Esophagus squamous epithelium (tissue), 4 donors: ENCODE data around the gene AGAP2.

ENCODE experiments used
- POLR2A ChIP-seq, 4 donors: fragments of 450-650 bp; IDR thresholded peaks; one replicate each; pipeline ENCODE4 v1.6.1; 2017; ENCODE audit warnings: antibody characterized with exemption in 4 of 4, mild to moderate bottlenecking in 4 of 4, moderate library complexity in 3 of 4
- TF ChIP-seq, protein P1 (sequence below), 6 experiments: fragments of 450-650 bp in 4 of 6; fragments of 200-600 bp in 2 of 6; sonication (generic) in 2 of 6; IDR thresholded peaks; one replicate each; pipeline ENCODE4 v1.5.1; 2016 to 2019; ENCODE audit warnings: antibody characterized with exemption in 6 of 6, mild to moderate bottlenecking in 4 of 6, moderate library complexity in 4 of 6

DNA sequence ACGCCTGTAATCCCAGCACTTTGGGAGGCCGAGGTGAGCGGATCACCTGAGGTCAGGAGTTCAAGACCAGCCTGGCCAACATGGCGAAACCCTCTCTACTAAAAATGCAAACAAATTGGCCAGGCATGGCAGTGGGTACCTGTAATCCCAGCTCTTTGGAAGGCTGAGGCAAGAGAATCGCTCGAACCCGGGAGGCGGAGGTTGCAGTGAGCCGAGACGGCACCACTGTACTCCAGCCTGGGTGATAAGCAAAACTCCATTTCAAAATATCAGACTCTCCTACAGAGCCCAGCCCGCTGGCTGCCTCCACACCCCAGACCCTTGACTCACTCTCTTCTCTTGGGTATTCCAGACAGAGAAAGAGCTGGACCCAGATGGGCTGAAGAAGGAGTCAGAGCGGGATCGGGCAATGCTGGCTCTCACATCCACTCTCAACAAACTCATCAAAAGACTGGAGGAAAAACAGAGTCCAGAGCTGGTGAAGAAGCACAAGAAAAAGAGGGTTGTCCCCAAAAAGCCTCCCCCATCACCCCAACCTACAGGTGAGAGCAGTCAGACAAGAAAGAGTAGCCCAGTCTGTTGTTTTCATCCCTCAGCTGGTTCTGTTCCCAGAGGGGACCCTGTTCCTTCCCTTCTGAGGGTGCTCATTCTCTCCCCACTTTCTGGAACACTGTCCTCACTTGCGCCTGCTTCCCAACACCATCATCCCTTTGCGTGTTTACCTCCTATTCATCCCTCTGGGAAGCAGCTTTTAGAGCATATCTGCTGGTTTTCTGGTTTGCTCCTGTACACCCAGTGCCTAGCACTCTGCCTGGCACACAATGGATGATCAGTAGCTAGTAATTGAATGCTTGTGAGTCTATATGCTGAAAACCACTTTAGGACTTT is 19.7 kb downstream of the AGAP2 start:
- TF ChIP-seq, protein P1, sequence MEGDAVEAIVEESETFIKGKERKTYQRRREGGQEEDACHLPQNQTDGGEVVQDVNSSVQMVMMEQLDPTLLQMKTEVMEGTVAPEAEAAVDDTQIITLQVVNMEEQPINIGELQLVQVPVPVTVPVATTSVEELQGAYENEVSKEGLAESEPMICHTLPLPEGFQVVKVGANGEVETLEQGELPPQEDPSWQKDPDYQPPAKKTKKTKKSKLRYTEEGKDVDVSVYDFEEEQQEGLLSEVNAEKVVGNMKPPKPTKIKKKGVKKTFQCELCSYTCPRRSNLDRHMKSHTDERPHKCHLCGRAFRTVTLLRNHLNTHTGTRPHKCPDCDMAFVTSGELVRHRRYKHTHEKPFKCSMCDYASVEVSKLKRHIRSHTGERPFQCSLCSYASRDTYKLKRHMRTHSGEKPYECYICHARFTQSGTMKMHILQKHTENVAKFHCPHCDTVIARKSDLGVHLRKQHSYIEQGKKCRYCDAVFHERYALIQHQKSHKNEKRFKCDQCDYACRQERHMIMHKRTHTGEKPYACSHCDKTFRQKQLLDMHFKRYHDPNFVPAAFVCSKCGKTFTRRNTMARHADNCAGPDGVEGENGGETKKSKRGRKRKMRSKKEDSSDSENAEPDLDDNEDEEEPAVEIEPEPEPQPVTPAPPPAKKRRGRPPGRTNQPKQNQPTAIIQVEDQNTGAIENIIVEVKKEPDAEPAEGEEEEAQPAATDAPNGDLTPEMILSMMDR (IDR thresholded peaks at IDR 0.05): no peak
- TF ChIP-seq POLR2A (IDR thresholded peaks at IDR 0.05): no peak
